ENCODE results near the gene ANKRD33B.
A peak's percentile ranks its signal among the peaks of the same experiment; 100 is the strongest.

Gene ANKRD33B

DNA sequence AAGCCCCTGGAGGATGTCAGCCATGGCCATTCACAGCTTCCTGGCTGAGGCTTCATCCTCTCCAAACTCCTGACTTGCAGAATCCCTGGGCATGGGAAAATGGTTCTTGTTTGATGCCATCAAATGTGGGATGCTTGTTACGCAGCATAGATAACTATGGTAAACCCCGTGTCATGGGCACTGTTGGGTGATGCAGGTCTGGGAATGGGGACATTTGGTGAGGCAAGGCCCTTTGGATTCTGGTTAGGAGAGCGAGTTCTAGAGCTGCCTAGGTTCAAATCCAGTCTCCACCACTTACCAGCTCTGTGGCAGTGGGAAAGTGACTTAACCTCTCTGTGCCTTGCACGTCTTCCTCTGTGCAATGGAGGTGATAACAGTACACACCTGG lies 41.7 kb upstream of the ANKRD33B start:
- no peaks in the 10 kb centered on the region for H3K36me3 ChIP-seq (ENCODE audit: insufficient read depth, insufficient read length, low read length)
- H3K4me1 ChIP-seq (ENCODE audit: insufficient read depth, insufficient read length) = no peaks in the 10 kb centered on the region
- no peak for TF ChIP-seq YY1 (IDR thresholded peaks at IDR 0.05; ENCODE audit: insufficient read depth, insufficient read length)
- TF ChIP-seq SUZ12 (IDR thresholded peaks at IDR 0.05; ENCODE audit: extremely low read depth, insufficient read depth, insufficient read length) = no peak
- no peak for TF ChIP-seq ZNF274 (IDR thresholded peaks at IDR 0.05; ENCODE audit: low read depth, low read length)

DNA sequence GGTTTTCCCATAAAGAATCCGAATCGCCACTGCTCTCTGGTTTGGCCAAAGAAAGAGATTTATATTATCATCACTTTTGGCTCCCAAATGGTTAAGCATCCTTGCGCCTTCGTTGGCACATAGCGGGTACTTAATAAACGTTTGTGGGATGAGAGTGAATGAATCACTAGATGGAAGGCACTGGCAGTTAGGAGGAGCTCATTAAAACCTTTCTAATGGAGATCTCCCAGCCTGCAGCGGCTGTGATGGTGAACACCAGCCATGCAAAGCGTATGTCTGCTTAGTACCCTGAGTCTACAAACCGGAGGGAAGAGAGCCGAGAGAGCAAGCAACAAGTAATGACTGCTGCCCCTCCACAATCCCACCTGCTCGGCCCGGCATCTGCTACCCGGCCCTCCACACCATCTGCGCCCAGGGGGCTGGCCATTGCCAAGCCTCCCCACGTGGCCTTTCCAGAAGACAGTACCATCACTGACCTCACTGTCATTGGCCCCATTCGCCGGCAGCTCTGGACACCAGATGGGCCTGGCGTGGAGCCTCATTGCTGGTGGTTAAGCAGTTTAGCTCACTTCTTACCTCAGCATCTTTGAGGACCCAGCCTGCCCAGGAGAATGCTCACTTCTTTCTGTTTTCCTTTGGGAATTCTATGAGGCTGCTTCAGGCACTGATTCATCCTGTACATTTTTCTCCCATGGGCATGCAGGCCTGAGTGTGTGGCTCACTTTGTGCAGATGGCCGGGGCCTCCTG lies 39.3 kb upstream of the ANKRD33B start:
- no peak for TF ChIP-seq YY1 (IDR thresholded peaks at IDR 0.05; ENCODE audit: insufficient read depth, insufficient read length)
- TF ChIP-seq ZNF274 (IDR thresholded peaks at IDR 0.05; ENCODE audit: low read depth, low read length) = no peak
- no peak for TF ChIP-seq SUZ12 (IDR thresholded peaks at IDR 0.05; ENCODE audit: extremely low read depth, insufficient read depth, insufficient read length)
- Histone ChIP-seq H3K4me1 (ENCODE audit: insufficient read depth, insufficient read length) (no peaks in the 10 kb centered on the region), H3K4me3 (ENCODE audit: insufficient read length, low read depth) (no peak overlapping the region), H3K27me3 (ENCODE audit: insufficient read depth, insufficient read length) (no peaks in the 10 kb centered on the region), H3K36me3 (ENCODE audit: insufficient read depth, insufficient read length, low read length) (no peaks in the 10 kb centered on the region), H3K9me3 (ENCODE audit: insufficient read depth, low read length) (peaks cover 14% of the 10 kb centered on the region; the same call in 1 of the 2 replicates), H3K9ac (ENCODE audit: insufficient read length, low read depth) (peak overlapping the region; percentile 25)
- DNase-seq (ENCODE audit: low read depth, low spot score) = no peak

More for the DNA sequence above, 41.7 kb upstream of the ANKRD33B start:
- H3K9ac ChIP-seq (ENCODE audit: insufficient read length, low read depth) = no peak overlapping the region
- DNase-seq (ENCODE audit: low read depth, low spot score) = no peak
- peaks cover 14% of the 10 kb centered on the region; the same call in 1 of the 2 replicates for H3K9me3 ChIP-seq (ENCODE audit: insufficient read depth, low read length)
- no peak overlapping the region for H3K4me3 ChIP-seq (ENCODE audit: insufficient read length, low read depth)
- no peaks in the 10 kb centered on the region for H3K27me3 ChIP-seq (ENCODE audit: insufficient read depth, insufficient read length)

DNA sequence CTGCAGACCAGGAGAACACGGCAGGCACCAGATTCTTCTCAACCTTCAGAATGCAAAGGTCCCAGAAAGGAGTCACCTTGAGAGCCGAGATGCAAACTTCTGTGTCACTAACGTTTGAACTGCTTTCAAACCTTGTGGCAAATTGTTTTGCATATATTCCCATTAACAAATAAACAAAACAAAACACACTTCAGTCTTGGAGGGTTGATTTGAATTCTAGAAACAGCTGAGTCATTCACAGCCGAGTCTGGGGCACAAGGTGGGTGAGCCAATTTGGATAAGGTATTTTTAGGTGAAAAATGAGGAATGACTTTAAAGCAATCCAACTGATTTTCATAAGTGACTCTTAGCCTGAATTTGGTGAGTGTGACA lies 38.8 kb upstream of the ANKRD33B start:
- no peak for DNase-seq (ENCODE audit: low read depth, low spot score)
- H3K9ac ChIP-seq (ENCODE audit: insufficient read length, low read depth) = no peak overlapping the region
- H3K27me3 ChIP-seq (ENCODE audit: insufficient read depth, insufficient read length) = no peaks in the 10 kb centered on the region
- no peak overlapping the region for H3K4me3 ChIP-seq (ENCODE audit: insufficient read length, low read depth)
- no peaks in the 10 kb centered on the region for H3K4me1 ChIP-seq (ENCODE audit: insufficient read depth, insufficient read length)
- TF ChIP-seq SUZ12 (IDR thresholded peaks at IDR 0.05; ENCODE audit: extremely low read depth, insufficient read depth, insufficient read length) (no peak), ZNF274 (IDR thresholded peaks at IDR 0.05; ENCODE audit: low read depth, low read length) (no peak), YY1 (IDR thresholded peaks at IDR 0.05; ENCODE audit: insufficient read depth, insufficient read length) (no peak)
- H3K36me3 ChIP-seq (ENCODE audit: insufficient read depth, insufficient read length, low read length) = no peaks in the 10 kb centered on the region
- H3K9me3 ChIP-seq (ENCODE audit: insufficient read depth, low read length) = peaks cover 14% of the 10 kb centered on the region; the same call in 1 of the 2 replicates

DNA sequence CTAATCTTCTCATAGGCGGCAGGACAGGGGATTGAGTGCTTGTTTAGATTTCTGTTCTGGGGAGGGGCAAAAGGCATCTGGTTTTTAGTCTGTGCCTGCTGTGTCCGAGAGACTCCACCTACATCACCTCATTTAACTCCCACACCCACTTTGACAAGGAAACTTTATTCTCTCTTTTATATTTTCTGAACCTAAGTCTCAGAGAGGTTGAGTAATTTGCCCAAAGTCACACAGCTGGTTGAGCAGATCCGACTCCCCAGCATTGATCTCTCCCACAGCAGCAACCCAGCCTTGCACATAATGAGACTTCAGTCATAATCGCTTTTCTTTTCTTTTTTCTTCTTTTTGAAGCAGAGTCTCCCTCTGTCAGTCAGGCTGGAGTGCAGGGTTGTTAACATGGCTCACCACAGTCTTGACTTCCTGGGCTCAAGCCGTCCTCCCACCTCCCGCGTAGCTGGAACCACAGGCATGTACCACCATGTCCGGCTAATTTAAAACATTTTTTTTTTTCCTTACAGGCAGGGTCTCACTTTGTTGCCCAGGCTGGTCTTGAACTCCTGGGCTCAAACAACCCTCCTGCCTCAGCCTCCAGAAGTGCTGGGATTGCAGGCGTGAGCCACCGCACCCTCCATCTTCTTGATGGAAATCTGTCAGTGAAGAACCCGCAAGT lies 36.5 kb upstream of the ANKRD33B start:
- Histone ChIP-seq H3K4me1 (ENCODE audit: insufficient read depth, insufficient read length) (no peaks in the 10 kb centered on the region), H3K9ac (ENCODE audit: insufficient read length, low read depth) (no peak overlapping the region), H3K4me3 (ENCODE audit: insufficient read length, low read depth) (no peak overlapping the region), H3K27me3 (ENCODE audit: insufficient read depth, insufficient read length) (no peaks in the 10 kb centered on the region), H3K9me3 (ENCODE audit: insufficient read depth, low read length) (peaks cover 8% of the 10 kb centered on the region; the same call in 1 of the 2 replicates), H3K36me3 (ENCODE audit: insufficient read depth, insufficient read length, low read length) (no peaks in the 10 kb centered on the region)
- DNase-seq (ENCODE audit: low read depth, low spot score) = no peak
- no peak for TF ChIP-seq ZNF274 (IDR thresholded peaks at IDR 0.05; ENCODE audit: low read depth, low read length)
- no peak for TF ChIP-seq YY1 (IDR thresholded peaks at IDR 0.05; ENCODE audit: insufficient read depth, insufficient read length)
- TF ChIP-seq SUZ12 (IDR thresholded peaks at IDR 0.05; ENCODE audit: extremely low read depth, insufficient read depth, insufficient read length) = no peak

DNA sequence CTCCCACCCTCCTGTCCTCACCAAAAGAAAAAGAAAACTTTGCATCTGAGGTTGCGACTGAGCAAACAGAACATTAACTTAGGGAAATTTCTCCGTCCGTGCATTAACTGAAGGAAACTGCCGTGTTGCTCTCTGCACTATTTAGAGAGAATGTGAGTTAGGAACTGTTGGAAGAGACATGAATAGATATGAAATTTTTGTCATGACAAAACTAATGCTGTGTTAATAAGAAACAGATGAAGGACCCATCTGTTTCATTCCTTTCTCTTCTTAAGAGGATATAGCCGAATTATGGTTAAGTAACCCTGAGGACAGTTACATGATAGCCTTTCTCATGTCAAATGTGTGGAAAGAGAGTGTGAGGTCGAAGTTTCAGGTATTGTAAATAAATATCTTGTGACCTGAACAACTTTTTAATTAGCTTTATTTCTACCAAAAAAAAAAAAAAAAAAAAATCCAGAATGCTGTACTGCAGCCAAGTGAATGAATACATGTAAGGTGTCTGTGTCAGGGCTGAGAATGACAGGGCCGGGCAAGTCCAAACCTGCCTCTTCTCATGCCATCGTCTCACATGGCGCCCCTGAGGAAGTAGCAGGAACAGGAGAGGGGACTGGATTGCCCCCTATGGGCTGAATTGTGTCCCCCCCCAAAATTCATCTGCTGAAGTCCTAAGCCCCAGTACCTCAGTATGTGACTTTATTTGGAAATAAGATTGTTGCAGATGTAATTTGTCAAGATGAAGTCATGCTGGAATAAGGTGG lies 35.6 kb upstream of the ANKRD33B start:
- Histone ChIP-seq H3K4me1 (ENCODE audit: insufficient read depth, insufficient read length) (no peaks in the 10 kb centered on the region), H3K36me3 (ENCODE audit: insufficient read depth, insufficient read length, low read length) (no peaks in the 10 kb centered on the region), H3K27me3 (ENCODE audit: insufficient read depth, insufficient read length) (no peaks in the 10 kb centered on the region), H3K9me3 (ENCODE audit: insufficient read depth, low read length) (no peaks in the 10 kb centered on the region; the same call in 1 of the 2 replicates), H3K4me3 (ENCODE audit: insufficient read length, low read depth) (no peak overlapping the region), H3K9ac (ENCODE audit: insufficient read length, low read depth) (no peak overlapping the region)
- no peak for DNase-seq (ENCODE audit: low read depth, low spot score)
- TF ChIP-seq YY1 (IDR thresholded peaks at IDR 0.05; ENCODE audit: insufficient read depth, insufficient read length) = no peak
- no peak for TF ChIP-seq ZNF274 (IDR thresholded peaks at IDR 0.05; ENCODE audit: low read depth, low read length)
- TF ChIP-seq SUZ12 (IDR thresholded peaks at IDR 0.05; ENCODE audit: extremely low read depth, insufficient read depth, insufficient read length) = no peak

DNA sequence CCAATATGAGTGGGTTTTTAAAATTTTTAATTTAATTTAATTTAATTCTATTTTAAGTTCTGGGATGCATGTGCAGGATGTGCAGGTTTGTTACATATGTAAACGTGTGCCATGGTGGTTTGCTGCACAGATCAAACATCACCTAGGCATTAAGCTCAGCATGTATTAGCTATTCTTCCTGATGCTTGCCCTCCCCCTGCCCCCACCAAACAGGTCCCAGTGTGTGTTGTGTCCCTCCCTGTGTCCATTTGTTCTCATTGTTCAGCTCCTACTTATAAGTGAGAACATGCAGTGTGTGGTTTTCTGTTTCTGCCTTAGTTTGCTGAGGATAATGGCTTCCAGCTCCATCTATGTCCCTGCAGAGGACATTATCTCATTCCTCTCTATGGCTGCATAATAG lies 35.0 kb upstream of the ANKRD33B start:
- no peak for TF ChIP-seq YY1 (IDR thresholded peaks at IDR 0.05; ENCODE audit: insufficient read depth, insufficient read length)
- H3K9ac ChIP-seq (ENCODE audit: insufficient read length, low read depth) = no peak overlapping the region
- peaks cover 3% of the 10 kb centered on the region for H3K4me1 ChIP-seq (ENCODE audit: insufficient read depth, insufficient read length)
- no peak overlapping the region for H3K4me3 ChIP-seq (ENCODE audit: insufficient read length, low read depth)
- H3K27me3 ChIP-seq (ENCODE audit: insufficient read depth, insufficient read length) = no peaks in the 10 kb centered on the region
- no peaks in the 10 kb centered on the region for H3K9me3 ChIP-seq (ENCODE audit: insufficient read depth, low read length)
- H3K36me3 ChIP-seq (ENCODE audit: insufficient read depth, insufficient read length, low read length) = no peaks in the 10 kb centered on the region
- DNase-seq (ENCODE audit: low read depth, low spot score) = no peak

All from NT2/D1 (cell line).